Endothelial cell of umbilical vein (primary cell): ENCODE measurements around the gene GJB5. TPM values are rescaled to one million over a fixed set of nuclear protein-coding genes. Genes with fewer than 3 reads are reported as not detected.
"Not testable (repeated sequence)": the region's sequence is repeated elsewhere in the genome, so short reads cannot be mapped to it uniquely, and the experiment has no call there.

Source experiments
- BruUV-seq: library from RNA; stranded (reverse); fragments of 400-500 nt; replicated peaks from 2 replicates; lab custom pipeline; 2021; lab: Mats Ljungman, UMichigan
- CTCF ChIA-PET: fragments of 300-600, 350-600 bp; sonication (Branson Sonifier 250); formaldehyde crosslinking; loops from one replicate; lab custom pipeline; 2021; ENCODE audit warnings: antibody characterized with exemption, inconsistent platforms; lab: Charles Lee
- POLR2A ChIA-PET: fragments of 300-600, 350-600 bp; sonication (Branson Sonifier 250); formaldehyde crosslinking; loops from one replicate; lab custom pipeline; 2021; ENCODE audit warnings: antibody characterized with exemption, inconsistent platforms; lab: Charles Lee
- DNase-seq: peaks from one replicate; pipeline ENCODE4 v3.0.0-alpha.2; 2011; ENCODE audit warnings: low read depth, low spot score
- FAIRE-seq: peaks from 2 replicates; lab custom pipeline; 2011; peaks lifted over from hg19 to GRCh38; lab: Jason Lieb, UNC
- H2AFZ ChIP-seq: 2 replicates; pipeline ENCODE4 v1.6.0; 2012; ENCODE audit warnings: low read depth, low read length, control low read depth, inconsistent platforms
- H3K27ac ChIP-seq: 2 replicates; pipeline ENCODE4 v1.5.1; 2011; ENCODE audit warnings: low read depth, mild to moderate bottlenecking, control low read depth, low read length, moderate library complexity; ENCODE audit not compliant: insufficient read depth
- H3K27me3 ChIP-seq, 2 experiments: 2 replicates each; pipeline versions ENCODE4 v1.6.0 to v1.6.1; 2011; ENCODE audit warnings: low read length in 2 of 2, mixed read lengths in 1 of 2; ENCODE audit not compliant: control insufficient read depth in 2 of 2, insufficient read depth in 2 of 2
- H3K36me3 ChIP-seq, 2 experiments: 2 replicates in 1 of 2; 3 replicates in 1 of 2; pipeline ENCODE4 v1.5.1; 2011; ENCODE audit warnings: low read length in 2 of 2, mild to moderate bottlenecking in 1 of 2, moderate library complexity in 1 of 2; ENCODE audit not compliant: control insufficient read depth in 2 of 2, insufficient read depth in 2 of 2; ENCODE audit errors: extremely low read depth in 1 of 2
- H3K4me1 ChIP-seq: 3 replicates; pipeline ENCODE4 v1.5.1; 2011; ENCODE audit warnings: mild to moderate bottlenecking, low read length; ENCODE audit not compliant: control insufficient read depth, insufficient read depth; ENCODE audit errors: extremely low read depth
- H3K4me2 ChIP-seq: 2 replicates; pipeline ENCODE4 v1.6.1; 2011; ENCODE audit warnings: low read length, control low read depth, mixed read lengths; ENCODE audit not compliant: insufficient read depth
- H3K4me3 ChIP-seq, 3 experiments: fragments of 200-600 bp in 1 of 3; sonication (generic), shearing (Covaris generic) in 1 of 3; replicated peaks in 1 of 3; 2 replicates each; pipeline ENCODE4 v1.5.1; 2011 to 2016; ENCODE audit warnings: control low read depth in 3 of 3, low read length in 3 of 3, mild to moderate bottlenecking in 2 of 3, inconsistent platforms in 1 of 3, low read depth in 1 of 3, moderate library complexity in 1 of 3; ENCODE audit not compliant: insufficient read depth in 1 of 3
- H3K79me2 ChIP-seq: 2 replicates; pipeline ENCODE4 v1.6.0; 2012; ENCODE audit warnings: low read length, inconsistent platforms; ENCODE audit not compliant: control insufficient read depth, insufficient read depth
- H3K9ac ChIP-seq: replicated peaks from 2 replicates; pipeline ENCODE3; 2011; ENCODE audit warnings: low read length, control low read depth; ENCODE audit not compliant: insufficient read depth; ENCODE audit errors: extremely low read depth
- H3K9me1 ChIP-seq: replicated peaks from 3 replicates; pipeline ENCODE4 v1.6.0; 2011; ENCODE audit warnings: mild to moderate bottlenecking, low read length; ENCODE audit not compliant: control insufficient read depth, insufficient read depth; ENCODE audit errors: extremely low read depth
- H3K9me3 ChIP-seq: replicated peaks from 2 replicates; pipeline ENCODE4 v1.5.1; 2012; ENCODE audit warnings: low read length, inconsistent platforms; ENCODE audit not compliant: control insufficient read depth, insufficient read depth
- H4K20me1 ChIP-seq: replicated peaks from 2 replicates; pipeline ENCODE3; 2011; ENCODE audit warnings: mild to moderate bottlenecking, low read length; ENCODE audit not compliant: control insufficient read depth, insufficient read depth; ENCODE audit errors: extremely low read depth
- GATA2 ChIP-seq: IDR thresholded peaks from 2 replicates; pipeline ENCODE4 v1.7.0; 2011; ENCODE audit warnings: low read depth, mild to moderate bottlenecking, moderate library complexity, mixed read lengths, low read length; ENCODE audit not compliant: insufficient read length, insufficient read depth
- JUN ChIP-seq: IDR thresholded peaks from 2 replicates; pipeline ENCODE4 v1.6.1; 2011; ENCODE audit warnings: borderline replicate concordance, low read depth; ENCODE audit not compliant: insufficient read length, insufficient read depth
- POLR2AphosphoS5 ChIP-seq: IDR thresholded peaks from 2 replicates; pipeline ENCODE4 v1.6.1; 2012; ENCODE audit warnings: low read depth, mild to moderate bottlenecking, control low read depth, low read length, moderate library complexity; ENCODE audit not compliant: insufficient read depth
- dilution Hi-C: fragments of 300-500 bp; cut with MboI; formaldehyde crosslinking; loops from one replicate; pipeline ENCODE4 v1.15.0; 2019; ENCODE audit warnings: low sequenced_read_pairs; ENCODE audit not compliant: extremely low pct_ligation_motif_present
- intact Hi-C: fragments of 100-400 bp; cut with micrococcal nuclease; formaldehyde crosslinking; loops from one replicate; pipeline ENCODE4 v1.10.0; 2022
- polyA plus RNA-seq, 4 experiments: library from polyadenylated mRNA; depleted of rRNA in 3 of 4; stranded (reverse) in 3 of 4; unstranded in 1 of 4; fragments of >200 nt; gene quantifications; 2 replicates each; pipeline versions ENCODE4 v1.2.1 to v1.2.3, GENCODE V29; 2011 to 2012; ENCODE audit warnings: missing spikeins in 1 of 4
- total RNA-seq: library from RNA; stranded (reverse); gene quantifications from 2 replicates; pipeline ENCODE4 v1.2.3, GENCODE V29; 2021
- TF ChIP-seq, protein P1 (sequence below): IDR thresholded peaks from 2 replicates; pipeline ENCODE4 v1.6.1; 2011; ENCODE audit not compliant: insufficient read depth, insufficient read length

The GJB5 gene
- total and polyA plus RNA-seq, 2 donors (not counting 3 experiments of a cell fraction or from before 2014, with no cell fraction given): not detected

DNA sequence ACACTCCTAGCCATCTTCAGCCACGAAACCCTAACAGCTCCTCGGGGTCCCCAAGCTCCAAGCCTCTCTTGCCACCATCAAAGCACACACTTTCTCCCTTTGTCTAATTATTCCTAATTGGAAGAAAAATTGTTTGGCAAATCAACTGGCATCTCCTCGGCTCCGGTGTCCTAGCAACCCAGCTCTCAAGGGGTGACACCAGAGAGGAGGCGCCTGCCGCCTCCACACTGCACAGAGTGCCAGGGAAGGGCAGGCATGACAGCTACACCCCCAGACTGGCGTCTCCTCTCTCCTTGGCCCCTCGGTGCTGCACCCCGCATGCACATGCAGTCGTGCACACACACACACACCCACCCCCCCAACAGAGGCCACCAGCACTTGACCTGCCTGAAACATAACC lies 18.2 kb upstream of the GJB5 start:
- H3K9ac ChIP-seq: no peak overlapping the region
- H3K4me2 ChIP-seq: no peak overlapping the region
- H3K4me1 ChIP-seq: no peaks in the 10 kb centered on the region
- H3K79me2 ChIP-seq: no peaks in the 10 kb centered on the region
- dilution Hi-C loops: no loop called here
- no peaks in the 10 kb centered on the region for H3K9me3 ChIP-seq
- no peaks in the 10 kb centered on the region for H4K20me1 ChIP-seq
- DNase-seq (no peak), FAIRE-seq (no peak)
- no peaks in the 10 kb centered on the region for H3K36me3 ChIP-seq
- no TSS peak for BruUV-seq
- no peak overlapping the region for H3K27ac ChIP-seq
- TF ChIP-seq, protein P1, sequence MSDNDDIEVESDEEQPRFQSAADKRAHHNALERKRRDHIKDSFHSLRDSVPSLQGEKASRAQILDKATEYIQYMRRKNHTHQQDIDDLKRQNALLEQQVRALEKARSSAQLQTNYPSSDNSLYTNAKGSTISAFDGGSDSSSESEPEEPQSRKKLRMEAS: no peak
- TF ChIP-seq JUN (no peak), POLR2AphosphoS5 (no peak), GATA2 (no peak)
- intact Hi-C loops: no loop called here
- no peak overlapping the region for H2AFZ ChIP-seq
- no peaks in the 10 kb centered on the region for H3K9me1 ChIP-seq
- POLR2A ChIA-PET: no interaction called here
- H3K4me3 ChIP-seq: no peak overlapping the region
- peaks cover 0 to 3% of the 10 kb centered on the region in 2 experiments for H3K27me3 ChIP-seq
- CTCF ChIA-PET: interaction anchor here (1.2 kb wide), 1 partner anchor 1103 kb away, joined by 4 read pairs; no protein-coding TSS in a partner anchor

DNA sequence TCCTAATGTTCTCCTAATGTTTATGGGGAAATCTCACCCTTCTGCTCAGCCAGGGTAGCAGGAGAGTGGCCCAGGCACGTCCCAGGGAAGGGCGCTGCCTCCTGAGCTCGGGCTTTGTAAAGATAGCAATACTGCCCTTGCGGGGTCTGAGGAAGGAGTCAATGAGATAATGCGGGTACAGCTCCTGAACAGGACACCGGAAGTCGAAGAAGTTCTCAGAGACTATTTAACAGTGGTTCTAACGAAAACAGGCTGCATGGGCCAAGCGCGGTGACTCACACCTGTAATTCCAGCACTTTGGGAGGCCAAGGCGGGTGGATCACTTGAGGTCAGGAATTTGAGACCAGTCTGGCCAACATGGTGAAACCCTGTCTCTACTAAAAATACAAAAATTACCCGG lies 17.6 kb upstream of the GJB5 start:
- H3K4me2 ChIP-seq, dilution Hi-C loops: not testable (repeated sequence)
- CTCF ChIA-PET: interaction anchor here (1.2 kb wide), 1 partner anchor 1104 kb away, joined by 4 read pairs; no protein-coding TSS in a partner anchor

More for the DNA sequence above, 17.6 kb upstream of the GJB5 start:
- H3K27ac ChIP-seq, POLR2A ChIA-PET, BruUV-seq, H3K27me3 ChIP-seq, H3K9me1 ChIP-seq, H3K9ac ChIP-seq, H3K36me3 ChIP-seq, H3K79me2 ChIP-seq, H3K4me1 ChIP-seq, intact Hi-C loops, FAIRE-seq, DNase-seq, H2AFZ ChIP-seq, H4K20me1 ChIP-seq, H3K9me3 ChIP-seq, H3K4me3 ChIP-seq: not testable (repeated sequence)
